Activated CD4-positive, alpha-beta T cell treated with anti-CD3 and anti-CD28 coated beads for 4 hours (primary cell): Measurements from ENCODE around the gene NSF.
"Not testable (repeated sequence)": the region's sequence is repeated elsewhere in the genome, so short reads cannot be mapped to it uniquely, and the experiment has no call there.

Source experiments
- DNase-seq, 2 donors: peaks; one replicate each; pipeline ENCODE4 v3.0.0-alpha.2; 2020

NSF gene

DNA sequence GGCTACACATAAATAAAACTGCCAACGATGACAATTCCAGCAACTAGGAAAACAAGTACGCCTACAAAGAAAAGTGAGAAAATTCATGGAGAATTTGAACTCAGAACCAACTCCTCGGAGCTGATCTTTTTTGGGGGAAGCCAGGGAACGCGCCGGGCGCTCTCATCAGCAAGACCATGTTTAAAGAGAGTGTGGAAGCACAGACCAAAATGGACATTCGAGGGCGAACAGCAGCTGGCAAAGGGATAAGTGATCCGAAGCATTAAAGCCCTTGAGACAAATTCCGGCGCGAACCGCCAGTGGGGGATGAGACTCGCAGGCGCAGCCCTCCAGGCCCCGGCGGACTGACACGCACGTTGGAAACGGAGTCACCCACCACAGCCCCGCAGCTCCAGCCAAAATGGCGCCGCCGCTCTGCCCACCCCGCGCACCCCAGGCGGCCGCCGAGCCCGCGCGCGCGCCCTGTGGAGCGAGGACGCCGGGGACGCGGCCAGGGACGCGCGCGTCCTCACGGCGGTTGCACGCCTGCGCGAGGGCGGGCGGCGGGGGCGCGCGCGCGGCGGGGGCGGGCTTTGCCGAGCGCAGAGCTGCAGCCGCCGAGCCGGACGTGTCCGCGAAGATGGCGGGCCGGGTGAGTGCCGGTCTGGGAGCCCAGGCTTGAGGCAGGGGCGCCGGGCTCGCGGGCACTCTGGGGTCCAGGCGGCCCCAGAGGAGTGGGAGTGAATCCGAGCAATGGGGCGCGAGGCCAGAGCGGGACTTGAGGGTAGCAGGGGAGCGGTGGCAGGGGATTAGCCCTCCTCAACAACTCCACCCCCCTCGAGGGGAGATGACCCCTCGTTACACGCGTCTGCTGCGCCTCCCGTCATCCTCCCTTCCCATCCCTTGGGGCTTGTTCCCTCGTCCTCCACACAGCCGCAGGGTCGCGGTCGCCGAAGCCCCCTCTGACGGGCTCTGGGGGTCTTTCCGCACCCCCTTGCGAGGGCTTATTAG lies at the start of gene NSF:
NSF (plus strand) TSS at position 513 of the 990 bp plus-strand sequence; CDS start at position 620, 107 bp downstream.
- not testable (repeated sequence) for DNase-seq

- not testable (repeated sequence) for DNase-seq
These were observed 41.9 kb upstream of the NSF start for GRCh38 chr17:46548607-46549006.

- not testable (repeated sequence) for DNase-seq
These were observed 31.3 kb upstream of the NSF start for GRCh38 chr17:46559155-46559554.

DNA sequence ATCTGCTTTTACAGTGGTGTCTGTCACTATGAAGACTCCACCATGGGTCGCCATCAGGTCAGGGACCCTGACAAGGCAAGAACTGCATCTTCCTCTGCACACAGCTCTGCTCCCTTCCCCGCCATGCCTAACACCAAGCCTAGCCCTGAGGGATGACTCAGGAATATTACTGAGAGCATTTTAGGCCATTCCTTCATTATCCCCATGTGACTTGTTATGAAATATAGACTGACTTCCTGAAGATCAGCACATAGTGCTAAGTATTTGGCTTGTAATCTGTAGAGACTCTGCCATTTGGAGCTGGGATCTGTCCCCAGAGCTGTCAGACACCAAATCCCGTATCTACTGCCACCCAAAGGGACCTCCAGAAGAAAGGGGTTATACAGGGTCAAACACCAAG lies 30.4 kb upstream of the NSF start:
- not testable (repeated sequence) for DNase-seq

- DNase-seq: not testable (repeated sequence)
These were observed 24.2 kb upstream of the NSF start for GRCh38 chr17:46566284-46566683.

DNA sequence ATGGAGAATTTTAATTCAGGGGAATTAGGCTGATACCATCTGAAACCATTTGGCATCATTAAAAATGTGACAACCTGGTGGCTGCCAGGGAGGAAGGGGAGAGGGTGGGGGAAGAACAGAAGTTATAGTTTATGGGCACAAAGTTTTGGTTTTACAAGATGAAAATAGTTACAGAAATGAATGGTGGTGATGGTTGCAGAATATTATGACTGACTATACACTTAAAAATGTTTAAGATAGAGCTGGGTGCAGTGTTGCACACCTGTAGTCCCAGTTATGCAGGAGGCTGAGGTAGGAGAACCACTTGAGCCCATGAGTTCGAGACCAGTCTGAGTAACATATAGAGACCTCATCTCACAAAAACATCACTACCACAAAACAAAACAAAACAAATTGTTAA lies 23.5 kb upstream of the NSF start:
- DNase-seq: not testable (repeated sequence)

- DNase-seq: not testable (repeated sequence)
These were observed 18.7 kb upstream of the NSF start for GRCh38 chr17:46571796-46572195.

DNA sequence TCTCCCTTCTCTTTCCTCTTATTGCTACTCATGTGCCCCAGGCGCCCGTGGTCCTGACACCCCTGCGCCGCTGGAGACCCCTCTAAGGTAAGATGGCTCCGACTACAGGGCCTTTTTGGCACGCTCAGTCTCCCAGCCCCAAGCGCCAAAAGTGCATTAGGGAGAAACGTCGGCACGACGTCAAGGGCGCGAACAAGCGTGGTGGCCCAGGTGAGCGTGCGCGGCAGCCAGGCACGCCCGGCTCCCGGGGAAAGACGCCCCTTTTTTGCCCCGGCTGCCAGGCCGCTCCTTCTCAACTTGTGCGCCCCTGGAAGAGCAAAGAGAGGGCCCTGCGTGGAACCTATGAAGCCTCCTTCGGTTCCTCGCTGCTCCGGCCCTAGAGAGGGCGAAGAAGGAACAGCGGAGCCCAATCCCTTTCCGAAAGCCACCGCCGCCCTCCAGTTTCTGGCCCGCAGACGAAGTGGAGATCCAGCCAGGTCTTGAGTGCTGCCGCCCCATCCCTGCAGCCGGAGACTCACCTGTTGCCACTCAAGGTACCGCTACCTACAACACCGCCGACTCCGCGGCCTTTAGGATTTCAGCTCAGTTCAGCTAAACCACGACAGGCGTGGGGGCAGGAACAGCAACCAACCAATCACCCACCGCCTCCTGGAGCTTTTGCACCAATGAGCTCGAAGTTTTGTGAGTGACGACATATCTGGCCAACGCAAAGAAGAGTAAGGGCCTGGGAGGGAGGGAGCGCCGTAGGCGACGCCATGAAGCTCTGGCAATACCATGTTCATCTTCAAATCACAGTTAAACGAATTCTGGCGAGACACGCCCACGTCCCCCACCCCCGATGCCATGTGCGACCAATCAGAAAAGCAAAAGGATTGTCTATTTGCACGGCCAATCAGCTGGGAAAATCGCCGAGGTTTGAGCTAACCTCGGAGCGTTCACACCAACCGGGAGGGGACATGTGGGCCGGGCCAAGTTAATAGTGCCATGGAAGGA lies 11.1 kb upstream of the NSF start, which contains the start of gene ARL17A:
ARL17A (minus strand) TSS at position 609 of the 993 bp plus-strand sequence. CDS start 3,369 bp downstream, outside the sequence.
- peak; percentile 63 to 75 for DNase-seq

DNA sequence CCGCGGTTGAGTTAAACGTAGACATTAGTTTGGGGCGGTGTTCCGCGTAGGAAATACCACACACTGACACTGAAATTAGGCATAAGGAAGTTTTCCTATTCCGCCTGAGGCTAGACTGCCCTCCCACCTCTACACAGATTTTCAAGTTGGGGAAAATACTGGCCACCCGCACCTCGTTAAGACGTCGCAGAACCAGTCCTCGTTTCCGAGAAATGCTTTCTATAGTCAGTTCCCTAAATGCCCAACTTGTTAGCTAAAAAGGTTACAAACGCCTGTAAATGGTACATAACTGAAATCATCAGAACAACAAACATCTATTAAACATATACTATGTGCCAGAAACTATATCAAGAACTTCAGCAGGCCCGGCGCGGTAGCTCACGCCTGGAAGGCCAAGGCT lies 10.4 kb upstream of the NSF start:
- DNase-seq: not testable (repeated sequence)

DNA sequence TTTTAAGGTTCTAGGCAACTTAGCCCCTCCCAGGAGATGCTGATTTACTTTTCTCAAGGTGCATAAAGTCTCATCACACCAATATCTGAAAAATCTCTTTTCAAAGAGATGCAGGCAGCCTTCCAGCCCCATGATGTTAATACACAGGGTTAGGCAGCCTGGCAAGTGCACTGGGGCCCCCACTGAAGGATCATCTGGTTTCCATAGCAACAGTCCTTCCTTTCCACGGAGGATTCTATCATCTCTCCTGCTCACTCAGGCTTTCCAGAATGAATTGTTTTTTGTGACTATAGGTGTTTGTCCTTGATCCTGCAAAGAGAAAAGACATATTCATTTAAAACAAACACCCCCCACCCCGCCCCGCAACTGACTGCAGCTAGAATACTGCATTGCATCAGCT lies 5.0 kb upstream of the NSF start:
- not testable (repeated sequence) for DNase-seq

DNA sequence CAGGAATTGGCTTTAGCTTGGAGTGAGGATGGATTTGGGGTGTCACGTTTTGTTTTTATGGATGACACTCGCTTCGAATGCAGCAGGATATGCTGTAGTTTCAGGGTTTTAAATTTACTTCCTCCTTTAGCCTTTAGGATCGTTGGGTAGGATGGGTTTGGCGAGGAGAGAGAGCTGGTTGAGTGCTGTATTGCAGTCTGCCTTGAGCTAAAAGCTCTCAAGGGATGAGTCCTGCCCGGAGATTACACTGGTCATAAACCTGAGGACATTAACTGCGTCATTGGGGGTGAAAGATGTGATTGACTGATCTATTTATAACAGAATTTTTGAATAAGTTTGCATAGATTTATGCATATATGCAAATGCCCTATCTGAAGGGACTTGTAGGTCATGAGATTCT lies 863 bp downstream of the NSF start:
- not testable (repeated sequence) for DNase-seq

- DNase-seq: not testable (repeated sequence)
These were observed 8.0 kb downstream of the NSF start for GRCh38 chr17:46598344-46598931.

DNA sequence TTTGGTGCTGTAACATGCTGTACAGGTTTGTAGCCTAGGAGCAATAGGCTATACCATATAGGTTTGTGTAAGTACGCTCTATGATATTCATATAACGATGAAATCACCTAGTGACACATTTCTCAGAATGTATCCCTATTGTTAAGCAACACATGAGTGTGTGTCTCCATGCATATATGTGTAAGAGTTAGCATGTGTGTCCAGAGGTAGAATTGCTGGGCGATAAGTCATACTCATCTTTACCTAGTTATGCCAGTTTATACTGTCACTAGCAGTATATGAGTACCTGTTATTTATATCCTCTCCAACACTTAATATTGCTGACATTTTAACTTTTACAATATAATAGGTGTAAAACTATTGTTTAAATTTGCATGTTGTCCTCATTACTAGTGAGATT lies 10.3 kb downstream of the NSF start:
- DNase-seq: not testable (repeated sequence)

GRCh38 chr17:46603125-46603524 lies 12.7 kb downstream of the NSF start:
- not testable (repeated sequence) for DNase-seq

DNA sequence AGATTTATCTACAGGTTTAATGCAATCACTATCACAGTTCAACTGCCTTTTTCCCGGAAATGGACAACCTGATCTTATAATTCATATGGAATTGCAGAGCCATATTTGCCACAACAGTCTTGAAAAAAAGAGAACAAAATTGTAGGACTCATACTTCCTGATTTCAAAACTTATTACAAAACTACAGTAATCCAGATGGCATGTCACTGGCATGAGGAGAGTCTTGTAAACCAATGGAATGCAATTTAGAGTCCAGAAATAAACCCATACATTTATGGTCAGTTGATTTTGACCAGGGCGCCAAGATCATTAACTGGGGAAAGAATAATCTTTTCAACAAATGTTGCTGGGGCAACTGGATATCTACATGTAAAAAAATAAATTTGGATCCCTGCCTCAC lies 20.8 kb downstream of the NSF start:
- DNase-seq: not testable (repeated sequence)

GRCh38 chr17:46613876-46614275 lies 23.4 kb downstream of the NSF start:
- not testable (repeated sequence) for DNase-seq

GRCh38 chr17:46617121-46617520 lies 26.7 kb downstream of the NSF start:
- not testable (repeated sequence) for DNase-seq

GRCh38 chr17:46618975-46619374 lies 28.5 kb downstream of the NSF start:
- DNase-seq: not testable (repeated sequence)

DNA sequence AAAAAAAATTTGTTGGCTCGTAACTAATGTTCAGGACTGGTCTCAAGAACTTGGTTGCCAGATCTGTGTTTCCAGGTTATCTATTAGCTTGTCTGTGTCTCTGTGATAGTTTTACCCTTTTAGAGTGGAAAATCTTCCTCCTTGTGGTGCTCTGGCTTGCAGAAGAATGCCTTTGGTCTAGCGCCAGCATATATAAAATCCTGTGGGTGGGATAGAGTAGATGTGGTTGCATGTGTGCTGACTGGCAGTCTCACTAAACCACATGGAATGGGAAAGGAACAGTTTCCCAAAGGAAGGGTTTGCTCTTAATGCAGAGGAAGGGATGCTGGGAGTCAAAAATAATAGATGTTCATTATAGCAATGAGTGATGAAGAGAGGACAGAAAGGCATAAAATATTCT lies 33.3 kb downstream of the NSF start:
- not testable (repeated sequence) for DNase-seq

DNA sequence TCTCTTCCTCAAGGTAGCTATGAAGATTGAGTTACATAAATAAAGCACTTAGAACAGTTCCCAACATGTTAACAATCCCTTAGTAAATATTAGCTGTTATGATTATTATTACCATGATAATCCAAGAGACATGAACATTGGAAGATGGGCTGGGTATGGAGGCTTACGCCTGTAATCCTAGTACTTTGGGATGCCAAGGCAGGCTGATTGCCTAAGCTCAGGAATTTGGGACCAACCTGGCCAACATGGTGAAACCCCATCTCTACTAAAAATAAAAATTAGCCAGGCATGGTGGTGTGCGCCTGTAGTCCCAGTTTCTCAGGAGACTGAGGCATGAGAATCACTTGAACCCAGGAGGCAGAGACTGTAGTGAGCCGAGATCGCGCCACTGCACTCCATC lies 34.3 kb downstream of the NSF start:
- not testable (repeated sequence) for DNase-seq

- not testable (repeated sequence) for DNase-seq
These were observed 37.0 kb downstream of the NSF start for GRCh38 chr17:46627452-46627851.

GRCh38 chr17:46628753-46629436 lies 38.4 kb downstream of the NSF start:
- not testable (repeated sequence) for DNase-seq
